Panc1 (cell line): Measurements from ENCODE around the gene NXF1. TPM values are rescaled to one million over a fixed set of nuclear protein-coding genes. Genes with fewer than 3 reads are reported as not detected.
"Not testable (repeated sequence)": the region's sequence is repeated elsewhere in the genome, so short reads cannot be mapped to it uniquely, and the experiment has no call there.

Experiments used
- ATAC-seq: fragments of 200-7000 bp; cut with Tn5 transposase; 2 replicates; pipeline ENCODE4 v1.9.1; 2020; ENCODE audit warnings: mild to moderate bottlenecking, moderate library complexity
- BruUV-seq: library from RNA; stranded (reverse); fragments of 400-500 nt; replicated peaks from 2 replicates; lab custom pipeline; 2021; lab: Mats Ljungman, UMichigan
- CTCF ChIA-PET: fragments of 300-600 bp; sonication (Branson Sonifier 250); formaldehyde crosslinking; loops from one replicate; lab custom pipeline; 2022; ENCODE audit warnings: antibody characterized with exemption; lab: Charles Lee
- POLR2A ChIA-PET: fragments of 300-600 bp; sonication (Branson Sonifier 250); formaldehyde crosslinking; loops from one replicate; lab custom pipeline; 2022; ENCODE audit warnings: antibody characterized with exemption; lab: Charles Lee
- DNase-seq: peaks from one replicate; pipeline ENCODE4 v3.0.0-alpha.2; 2010; ENCODE audit warnings: low read depth, low spot score
- H3K27ac ChIP-seq: 2 replicates; pipeline ENCODE4 v1.5.1; 2011; ENCODE audit warnings: mild to moderate bottlenecking, low read length, inconsistent platforms
- H3K27me3 ChIP-seq: fragments of 200-500 bp; sonication (Bioruptor generic); 2 replicates; pipeline ENCODE4 v1.6.0; 2014; ENCODE audit warnings: low read length, inconsistent platforms; ENCODE audit not compliant: control insufficient read depth, insufficient read depth
- H3K36me3 ChIP-seq: fragments of 200-500 bp; sonication (Bioruptor generic); 2 replicates; pipeline ENCODE4 v1.5.1; 2014; ENCODE audit warnings: inconsistent platforms, mild to moderate bottlenecking, low read length, moderate library complexity; ENCODE audit not compliant: control insufficient read depth, insufficient read depth
- H3K4me1 ChIP-seq: 2 replicates; pipeline ENCODE4 v1.5.1; 2011; ENCODE audit warnings: inconsistent platforms, mild to moderate bottlenecking, low read length, moderate library complexity; ENCODE audit not compliant: control insufficient read depth, insufficient read depth
- H3K4me3 ChIP-seq, 2 experiments: 2 replicates each; pipeline ENCODE4 v1.5.1; 2011 to 2012; ENCODE audit warnings: low read depth in 2 of 2, low read length in 2 of 2, mild to moderate bottlenecking in 2 of 2, inconsistent platforms in 1 of 2, moderate library complexity in 1 of 2
- H3K9me3 ChIP-seq: fragments of 200-500 bp; sonication (Bioruptor generic); 2 replicates; pipeline ENCODE4 v1.5.1; 2014; ENCODE audit warnings: low read depth, mild to moderate bottlenecking, inconsistent platforms, low read length, moderate library complexity; ENCODE audit not compliant: control insufficient read depth, insufficient read depth
- POLR2AphosphoS5 ChIP-seq: IDR thresholded peaks from 2 replicates; pipeline ENCODE4 v1.6.1; 2012; ENCODE audit warnings: mild to moderate bottlenecking, low read depth, low read length, moderate library complexity
- SIN3A ChIP-seq: IDR thresholded peaks from 2 replicates; pipeline ENCODE4 v1.6.1; 2012; ENCODE audit warnings: low read depth, mild to moderate bottlenecking, low read length, moderate library complexity, borderline replicate concordance; ENCODE audit not compliant: insufficient read depth
- TCF7L2 ChIP-seq: IDR thresholded peaks from 2 replicates; pipeline ENCODE4 v1.6.1; 2011; ENCODE audit warnings: mild to moderate bottlenecking, low read depth, low read length, inconsistent platforms
- in situ Hi-C: cut with HindIII; loops from 2 replicates; pipeline ENCODE4 v1.10.0; 2016; ENCODE audit warnings: low sequenced_read_pairs, low pct_unique_long_range_greater_than_20kb
- intact Hi-C: fragments of 100-400 bp; cut with micrococcal nuclease; formaldehyde crosslinking; loops from one replicate; pipeline ENCODE4 v1.10.0; 2022; ENCODE audit not compliant: unreplicated experiment
- total RNA-seq: library from RNA; stranded (reverse); gene quantifications from one replicate; pipeline ENCODE4 v1.2.1, GENCODE V29; 2021; ENCODE audit not compliant: unreplicated experiment
- TF ChIP-seq, protein P1 (sequence below): fragments of 450-650 bp; IDR thresholded peaks from 2 replicates; pipeline ENCODE4 v1.5.1; 2017; ENCODE audit warnings: mild to moderate bottlenecking
- TF ChIP-seq, protein P2 (sequence below), 2 experiments: IDR thresholded peaks; 2 replicates each; pipeline ENCODE4 v1.6.1; 2011 to 2012; ENCODE audit warnings: low read depth in 2 of 2, control low read depth in 1 of 2, low read length in 1 of 2, mild to moderate bottlenecking in 1 of 2, moderate library complexity in 1 of 2; ENCODE audit not compliant: insufficient read depth in 1 of 2

Gene NXF1
- total RNA-seq, 1 experiment from 2014 or later: 56.7 TPM

DNA sequence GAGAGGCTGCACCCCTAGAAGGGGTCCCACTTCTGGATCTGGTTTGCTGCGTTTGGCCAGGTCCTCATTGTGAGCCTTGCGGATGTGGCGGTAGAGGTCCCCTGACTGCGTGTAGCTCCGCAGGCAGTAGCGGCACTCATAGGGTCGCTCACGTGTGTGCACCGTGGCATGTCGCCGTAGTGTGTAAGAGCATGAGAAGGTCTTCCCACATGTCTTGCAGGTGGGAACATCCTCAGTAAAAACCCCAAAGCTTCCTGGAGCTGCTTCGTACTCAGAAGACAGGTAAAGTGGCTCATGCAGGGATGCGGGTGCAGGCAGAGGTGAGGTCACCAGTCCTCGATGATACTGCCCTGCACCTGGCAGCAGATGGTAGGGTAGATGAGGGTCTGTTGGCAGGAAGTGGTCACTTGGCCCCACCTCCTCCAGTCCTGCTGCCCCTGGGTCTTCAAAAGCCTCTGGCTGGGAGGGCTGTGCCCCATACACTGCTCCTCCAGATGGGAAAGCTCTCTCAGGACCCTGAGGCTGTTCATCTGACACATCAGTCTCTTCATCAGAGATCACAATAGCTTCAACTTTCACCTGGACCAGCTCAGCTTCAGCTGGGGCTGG, 53.0 kb downstream of the NXF1 start:
- ATAC-seq: no peak
- Histone ChIP-seq H3K9me3 (no peaks in the 10 kb centered on the region), H3K4me1 (peaks cover 8% of the 10 kb centered on the region), H3K27ac (no peak overlapping the region), H3K27me3 (no peaks in the 10 kb centered on the region), H3K4me3 (no peak overlapping the region), H3K36me3 (no peaks in the 10 kb centered on the region)
- no TSS peak for BruUV-seq
- POLR2A ChIA-PET: no interaction called here
- TF ChIP-seq SIN3A: no peak
- TF ChIP-seq, protein P1, sequence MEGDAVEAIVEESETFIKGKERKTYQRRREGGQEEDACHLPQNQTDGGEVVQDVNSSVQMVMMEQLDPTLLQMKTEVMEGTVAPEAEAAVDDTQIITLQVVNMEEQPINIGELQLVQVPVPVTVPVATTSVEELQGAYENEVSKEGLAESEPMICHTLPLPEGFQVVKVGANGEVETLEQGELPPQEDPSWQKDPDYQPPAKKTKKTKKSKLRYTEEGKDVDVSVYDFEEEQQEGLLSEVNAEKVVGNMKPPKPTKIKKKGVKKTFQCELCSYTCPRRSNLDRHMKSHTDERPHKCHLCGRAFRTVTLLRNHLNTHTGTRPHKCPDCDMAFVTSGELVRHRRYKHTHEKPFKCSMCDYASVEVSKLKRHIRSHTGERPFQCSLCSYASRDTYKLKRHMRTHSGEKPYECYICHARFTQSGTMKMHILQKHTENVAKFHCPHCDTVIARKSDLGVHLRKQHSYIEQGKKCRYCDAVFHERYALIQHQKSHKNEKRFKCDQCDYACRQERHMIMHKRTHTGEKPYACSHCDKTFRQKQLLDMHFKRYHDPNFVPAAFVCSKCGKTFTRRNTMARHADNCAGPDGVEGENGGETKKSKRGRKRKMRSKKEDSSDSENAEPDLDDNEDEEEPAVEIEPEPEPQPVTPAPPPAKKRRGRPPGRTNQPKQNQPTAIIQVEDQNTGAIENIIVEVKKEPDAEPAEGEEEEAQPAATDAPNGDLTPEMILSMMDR: no peak
- TF ChIP-seq, protein P2, sequence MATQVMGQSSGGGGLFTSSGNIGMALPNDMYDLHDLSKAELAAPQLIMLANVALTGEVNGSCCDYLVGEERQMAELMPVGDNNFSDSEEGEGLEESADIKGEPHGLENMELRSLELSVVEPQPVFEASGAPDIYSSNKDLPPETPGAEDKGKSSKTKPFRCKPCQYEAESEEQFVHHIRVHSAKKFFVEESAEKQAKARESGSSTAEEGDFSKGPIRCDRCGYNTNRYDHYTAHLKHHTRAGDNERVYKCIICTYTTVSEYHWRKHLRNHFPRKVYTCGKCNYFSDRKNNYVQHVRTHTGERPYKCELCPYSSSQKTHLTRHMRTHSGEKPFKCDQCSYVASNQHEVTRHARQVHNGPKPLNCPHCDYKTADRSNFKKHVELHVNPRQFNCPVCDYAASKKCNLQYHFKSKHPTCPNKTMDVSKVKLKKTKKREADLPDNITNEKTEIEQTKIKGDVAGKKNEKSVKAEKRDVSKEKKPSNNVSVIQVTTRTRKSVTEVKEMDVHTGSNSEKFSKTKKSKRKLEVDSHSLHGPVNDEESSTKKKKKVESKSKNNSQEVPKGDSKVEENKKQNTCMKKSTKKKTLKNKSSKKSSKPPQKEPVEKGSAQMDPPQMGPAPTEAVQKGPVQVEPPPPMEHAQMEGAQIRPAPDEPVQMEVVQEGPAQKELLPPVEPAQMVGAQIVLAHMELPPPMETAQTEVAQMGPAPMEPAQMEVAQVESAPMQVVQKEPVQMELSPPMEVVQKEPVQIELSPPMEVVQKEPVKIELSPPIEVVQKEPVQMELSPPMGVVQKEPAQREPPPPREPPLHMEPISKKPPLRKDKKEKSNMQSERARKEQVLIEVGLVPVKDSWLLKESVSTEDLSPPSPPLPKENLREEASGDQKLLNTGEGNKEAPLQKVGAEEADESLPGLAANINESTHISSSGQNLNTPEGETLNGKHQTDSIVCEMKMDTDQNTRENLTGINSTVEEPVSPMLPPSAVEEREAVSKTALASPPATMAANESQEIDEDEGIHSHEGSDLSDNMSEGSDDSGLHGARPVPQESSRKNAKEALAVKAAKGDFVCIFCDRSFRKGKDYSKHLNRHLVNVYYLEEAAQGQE (IDR thresholded peaks at IDR 0.05; ENCODE audit: insufficient read depth in 1 of 2, low read depth in 2 of 2, low read length in 1 of 2): no peak
- no peak for TF ChIP-seq TCF7L2
- TF ChIP-seq POLR2AphosphoS5: no peak
- in situ Hi-C loops (no loop called here), intact Hi-C loops (loop anchor here (5.0 kb wide), 1 partner anchor 420 kb away; no protein-coding TSS in a partner anchor)
- no peak for DNase-seq
- CTCF ChIA-PET: no interaction called here

DNA sequence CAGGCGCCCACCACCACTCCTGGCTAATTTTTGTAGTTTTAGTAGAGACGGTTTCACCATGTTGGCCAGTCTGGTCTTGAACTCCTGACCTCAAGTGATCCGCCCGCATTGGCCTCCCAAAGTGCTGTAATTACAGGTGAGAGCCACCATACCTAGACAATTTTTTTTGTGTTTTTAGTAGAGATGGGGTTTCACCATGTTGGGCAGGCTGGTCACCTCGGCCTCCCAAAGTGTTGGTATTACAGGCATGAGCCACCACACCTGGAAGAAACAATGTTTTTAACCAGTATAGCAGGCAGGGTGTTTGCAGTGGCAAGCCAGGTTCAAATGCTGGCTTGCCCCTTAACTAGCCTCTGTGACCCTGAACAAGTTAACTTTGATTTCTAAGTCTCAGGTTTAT, 55.3 kb downstream of the NXF1 start:
- H3K4me1 ChIP-seq, DNase-seq, H3K4me3 ChIP-seq, H3K9me3 ChIP-seq, CTCF ChIA-PET, H3K27me3 ChIP-seq, H3K27ac ChIP-seq, BruUV-seq, ATAC-seq, in situ Hi-C loops, H3K36me3 ChIP-seq: not testable (repeated sequence)
- intact Hi-C loops: loop anchor here (5.0 kb wide), 1 partner anchor 422 kb away; no protein-coding TSS in a partner anchor
- POLR2A ChIA-PET: interaction anchor here (0.6 to 0.7 kb wide), 2 partner anchors 90 to 326 kb away, joined by 3 to 14 read pairs; no protein-coding TSS in a partner anchor

DNA sequence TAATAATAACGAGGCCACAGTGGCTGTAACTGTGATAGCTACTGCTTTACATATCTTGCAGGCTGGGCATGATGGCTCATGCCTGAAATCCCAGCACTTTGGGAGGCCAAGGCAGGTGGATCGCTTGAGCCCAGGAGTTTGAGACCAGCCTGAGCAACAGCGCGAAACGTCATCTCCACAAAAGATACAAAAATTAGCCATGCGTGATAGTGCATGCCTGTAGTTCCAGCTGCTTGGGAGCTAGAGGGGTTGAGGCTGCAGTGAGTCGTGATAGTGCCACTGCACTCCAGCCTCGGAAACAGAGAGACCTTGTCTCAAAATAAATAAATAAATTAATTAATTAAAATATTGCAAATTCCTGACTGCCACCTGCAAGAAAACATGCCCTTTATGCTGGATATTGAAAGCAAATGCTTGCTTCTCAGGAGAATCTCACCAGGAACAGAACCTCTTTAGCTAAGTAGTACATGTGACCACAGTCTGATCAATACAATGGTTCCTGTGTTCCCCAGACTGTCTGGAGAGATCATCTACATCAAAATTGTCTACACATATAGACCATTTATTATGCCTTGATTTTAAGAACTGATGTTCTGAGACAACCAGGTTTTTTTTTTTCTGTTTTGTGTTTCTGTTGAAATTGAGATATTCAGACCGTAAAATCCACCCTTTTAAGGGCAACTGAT, 57.6 kb downstream of the NXF1 start:
- ChIA-PET POLR2A (interaction anchor here (0.7 kb wide), 1 partner anchor 79 kb away, joined by 3 read pairs; no protein-coding TSS in a partner anchor), CTCF (interaction anchor here (0.6 kb wide), 1 partner anchor 21 kb away, joined by 4 read pairs; no protein-coding TSS in a partner anchor)
- DNase-seq: no peak
- TF ChIP-seq TCF7L2 (no peak), SIN3A (no peak), POLR2AphosphoS5 (no peak)
- TF ChIP-seq, protein P2 (IDR thresholded peaks at IDR 0.05; ENCODE audit: insufficient read depth in 1 of 2, low read depth in 2 of 2, low read length in 1 of 2): no peak
- TF ChIP-seq, protein P1: no peak
- H3K9me3 ChIP-seq: no peaks in the 10 kb centered on the region
- intact Hi-C loops: no loop called here
- H3K36me3 ChIP-seq: no peaks in the 10 kb centered on the region
- in situ Hi-C loops: no loop called here
- H3K4me3 ChIP-seq: no peak overlapping the region
- H3K27ac ChIP-seq: no peak overlapping the region
- no peak for ATAC-seq
- no TSS peak for BruUV-seq
- H3K4me1 ChIP-seq: no peaks in the 10 kb centered on the region; the same call in 1 of the 2 replicates
- no peaks in the 10 kb centered on the region for H3K27me3 ChIP-seq
